Measurements from ENCODE around the gene ZSCAN5C. TPM values are rescaled to one million over a fixed set of nuclear protein-coding genes. Genes with fewer than 3 reads are reported as not detected.

The ZSCAN5C gene
- total RNA-seq, 1 donor from 2014 or later, result not detected

DNA sequence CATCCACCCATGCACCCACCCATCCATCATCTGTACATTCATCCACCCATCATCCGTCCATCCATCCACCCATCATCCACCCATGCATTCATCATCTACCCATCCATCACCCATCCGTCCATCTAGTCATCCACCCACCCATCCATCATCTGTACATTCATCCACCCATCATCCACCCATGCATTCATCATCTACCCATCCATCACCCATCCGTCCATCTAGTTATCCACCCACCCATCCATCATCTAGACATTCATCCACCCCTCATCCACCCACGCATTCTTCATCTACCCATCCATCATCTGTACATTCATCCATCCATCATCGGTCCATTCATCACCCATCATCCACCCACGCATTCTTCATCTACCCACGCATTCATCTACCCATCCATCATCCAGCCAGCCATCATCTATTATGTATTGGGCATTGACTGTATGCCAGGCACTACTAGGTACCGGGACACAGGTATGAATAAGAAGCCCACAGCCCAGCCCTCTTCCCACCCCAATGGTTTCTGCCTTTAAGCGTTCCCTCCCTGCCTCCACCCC, 43.0 kb upstream of the ZSCAN5C start:
- TF ChIP-seq, protein P1, sequence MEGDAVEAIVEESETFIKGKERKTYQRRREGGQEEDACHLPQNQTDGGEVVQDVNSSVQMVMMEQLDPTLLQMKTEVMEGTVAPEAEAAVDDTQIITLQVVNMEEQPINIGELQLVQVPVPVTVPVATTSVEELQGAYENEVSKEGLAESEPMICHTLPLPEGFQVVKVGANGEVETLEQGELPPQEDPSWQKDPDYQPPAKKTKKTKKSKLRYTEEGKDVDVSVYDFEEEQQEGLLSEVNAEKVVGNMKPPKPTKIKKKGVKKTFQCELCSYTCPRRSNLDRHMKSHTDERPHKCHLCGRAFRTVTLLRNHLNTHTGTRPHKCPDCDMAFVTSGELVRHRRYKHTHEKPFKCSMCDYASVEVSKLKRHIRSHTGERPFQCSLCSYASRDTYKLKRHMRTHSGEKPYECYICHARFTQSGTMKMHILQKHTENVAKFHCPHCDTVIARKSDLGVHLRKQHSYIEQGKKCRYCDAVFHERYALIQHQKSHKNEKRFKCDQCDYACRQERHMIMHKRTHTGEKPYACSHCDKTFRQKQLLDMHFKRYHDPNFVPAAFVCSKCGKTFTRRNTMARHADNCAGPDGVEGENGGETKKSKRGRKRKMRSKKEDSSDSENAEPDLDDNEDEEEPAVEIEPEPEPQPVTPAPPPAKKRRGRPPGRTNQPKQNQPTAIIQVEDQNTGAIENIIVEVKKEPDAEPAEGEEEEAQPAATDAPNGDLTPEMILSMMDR (IDR thresholded peaks at IDR 0.05; ENCODE audit: insufficient read depth, low read length, poor library complexity, severe bottlenecking), result no peak
- no peak for DNase-seq (ENCODE audit: low read depth)
- Histone ChIP-seq H3K27me3 (ENCODE audit: control insufficient read depth, insufficient read depth, low read length) (no peaks in the 10 kb centered on the region), H3K36me3 (ENCODE audit: control insufficient read depth, insufficient read depth, low read length) (peaks cover 2% of the 10 kb centered on the region), H3K4me3 (ENCODE audit: low read depth, low read length) (no peak overlapping the region)

DNA sequence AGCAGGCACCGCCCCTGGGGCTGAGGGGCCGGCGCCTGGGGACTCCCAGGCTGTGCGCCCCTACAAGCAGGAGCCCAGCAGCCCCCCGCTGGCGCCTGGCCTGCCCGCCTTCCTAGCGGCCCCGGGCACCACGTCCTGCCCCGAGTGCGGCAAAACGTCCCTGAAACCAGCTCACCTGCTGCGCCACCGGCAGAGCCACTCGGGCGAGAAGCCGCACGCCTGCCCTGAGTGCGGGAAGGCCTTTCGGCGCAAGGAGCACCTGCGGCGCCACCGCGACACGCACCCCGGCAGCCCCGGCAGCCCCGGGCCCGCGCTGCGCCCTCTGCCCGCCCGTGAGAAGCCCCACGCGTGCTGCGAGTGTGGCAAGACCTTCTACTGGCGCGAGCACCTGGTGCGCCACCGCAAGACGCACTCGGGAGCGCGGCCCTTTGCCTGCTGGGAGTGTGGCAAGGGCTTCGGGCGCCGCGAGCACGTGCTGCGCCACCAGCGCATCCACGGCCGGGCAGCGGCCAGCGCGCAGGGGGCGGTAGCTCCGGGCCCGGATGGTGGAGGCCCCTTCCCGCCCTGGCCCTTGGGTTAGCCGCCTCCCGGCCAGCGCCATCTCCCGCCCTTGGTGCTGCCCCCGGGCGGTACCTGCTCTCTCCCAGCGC, 42.3 kb upstream of the ZSCAN5C start:
- no peaks in the 10 kb centered on the region for H3K27me3 ChIP-seq (ENCODE audit: control insufficient read depth, insufficient read depth, low read length)
- TF ChIP-seq, protein P1 (IDR thresholded peaks at IDR 0.05; ENCODE audit: insufficient read depth, low read length, poor library complexity, severe bottlenecking), result no peak
- no peak for DNase-seq (ENCODE audit: low read depth)
- peaks cover 2% of the 10 kb centered on the region for H3K36me3 ChIP-seq (ENCODE audit: control insufficient read depth, insufficient read depth, low read length)
- H3K4me3 ChIP-seq (ENCODE audit: low read depth, low read length), result no peak overlapping the region

DNA sequence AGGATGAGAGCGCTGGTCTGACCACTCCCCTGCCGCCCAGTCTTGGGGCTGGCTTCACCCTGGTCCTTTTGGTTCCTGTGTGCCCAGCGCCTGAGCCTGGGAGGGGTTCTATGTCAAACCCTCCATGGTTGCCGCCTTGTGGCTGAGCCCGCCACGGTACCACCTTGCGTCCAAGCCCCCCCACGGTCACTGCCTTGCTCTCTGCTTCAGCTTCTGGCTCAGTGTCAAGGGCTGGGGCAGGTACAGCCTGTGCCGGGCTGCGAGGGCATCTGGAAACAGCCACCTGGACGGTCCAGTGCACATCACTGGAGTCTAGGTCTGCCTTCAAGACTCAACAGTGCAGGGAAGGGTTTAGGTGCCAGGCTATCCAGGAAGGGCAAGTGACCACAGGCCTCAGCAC, 40.5 kb upstream of the ZSCAN5C start:
- Histone ChIP-seq H3K4me3 (ENCODE audit: low read depth, low read length) (no peak overlapping the region), H3K27me3 (ENCODE audit: control insufficient read depth, insufficient read depth, low read length) (no peaks in the 10 kb centered on the region), H3K36me3 (ENCODE audit: control insufficient read depth, insufficient read depth, low read length) (no peaks in the 10 kb centered on the region)
- DNase-seq (ENCODE audit: low read depth), result no peak
- TF ChIP-seq, protein P1 (IDR thresholded peaks at IDR 0.05; ENCODE audit: insufficient read depth, low read length, poor library complexity, severe bottlenecking), result no peak

DNA sequence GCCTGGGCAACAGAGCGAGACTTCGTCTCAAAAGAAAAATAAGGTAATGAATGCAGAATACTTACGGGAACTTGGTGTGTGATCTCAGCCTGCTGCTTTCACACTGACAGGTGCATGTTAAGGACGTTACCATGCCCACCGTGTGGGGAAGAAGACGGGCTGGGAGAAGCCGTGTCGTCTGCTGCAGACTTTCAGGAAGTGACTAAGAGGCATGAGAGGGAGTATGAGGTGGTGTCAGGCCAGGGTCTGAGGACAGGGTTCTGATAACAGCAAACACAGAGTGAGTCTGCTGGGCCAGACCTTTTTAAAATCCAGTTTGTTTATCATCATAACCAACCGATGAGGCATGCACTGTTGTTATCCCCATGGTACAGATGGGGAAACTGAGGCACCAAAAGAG, 39.8 kb upstream of the ZSCAN5C start:
- Histone ChIP-seq H3K36me3 (ENCODE audit: control insufficient read depth, insufficient read depth, low read length) (no peaks in the 10 kb centered on the region), H3K4me3 (ENCODE audit: low read depth, low read length) (no peak overlapping the region), H3K27me3 (ENCODE audit: control insufficient read depth, insufficient read depth, low read length) (no peaks in the 10 kb centered on the region)
- peak; percentile 74 for DNase-seq (ENCODE audit: low read depth)
- TF ChIP-seq, protein P1 (IDR thresholded peaks at IDR 0.05; ENCODE audit: insufficient read depth, low read length, poor library complexity, severe bottlenecking), result no peak

DNA sequence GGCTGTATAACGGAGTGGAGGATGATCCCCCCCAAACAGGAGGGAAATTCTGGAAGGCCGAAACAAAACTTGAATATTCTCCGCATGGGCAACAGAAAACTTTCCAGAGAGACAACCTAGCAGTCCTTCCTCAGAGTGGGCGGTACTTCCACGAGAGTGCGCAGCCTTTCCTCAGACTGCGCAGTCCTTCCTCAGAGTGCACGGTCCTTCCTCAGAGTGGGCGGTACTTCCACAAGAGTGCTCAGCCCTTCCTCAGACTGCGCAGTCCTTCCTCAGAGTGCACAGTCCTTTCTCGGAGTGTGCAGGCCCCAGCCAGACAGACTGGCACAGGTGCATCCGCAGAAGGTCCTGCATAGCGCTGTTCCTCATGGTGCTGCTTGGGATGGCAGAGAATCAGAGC, 39.0 kb upstream of the ZSCAN5C start:
- H3K27me3 ChIP-seq (ENCODE audit: control insufficient read depth, insufficient read depth, low read length), result no peaks in the 10 kb centered on the region
- no peak for DNase-seq (ENCODE audit: low read depth)
- no peak overlapping the region for H3K4me3 ChIP-seq (ENCODE audit: low read depth, low read length)
- no peaks in the 10 kb centered on the region for H3K36me3 ChIP-seq (ENCODE audit: control insufficient read depth, insufficient read depth, low read length)
- TF ChIP-seq, protein P1 (IDR thresholded peaks at IDR 0.05; ENCODE audit: insufficient read depth, low read length, poor library complexity, severe bottlenecking), result no peak
